ENCODE data around the gene R3HCC1L. TPM values are rescaled to one million over a fixed set of nuclear protein-coding genes. Genes with fewer than 3 reads are reported as not detected.

Gene R3HCC1L
- total RNA-seq, 4 donors from 2014 or later = 8.5 to 11.5 (median 11.0) TPM

DNA sequence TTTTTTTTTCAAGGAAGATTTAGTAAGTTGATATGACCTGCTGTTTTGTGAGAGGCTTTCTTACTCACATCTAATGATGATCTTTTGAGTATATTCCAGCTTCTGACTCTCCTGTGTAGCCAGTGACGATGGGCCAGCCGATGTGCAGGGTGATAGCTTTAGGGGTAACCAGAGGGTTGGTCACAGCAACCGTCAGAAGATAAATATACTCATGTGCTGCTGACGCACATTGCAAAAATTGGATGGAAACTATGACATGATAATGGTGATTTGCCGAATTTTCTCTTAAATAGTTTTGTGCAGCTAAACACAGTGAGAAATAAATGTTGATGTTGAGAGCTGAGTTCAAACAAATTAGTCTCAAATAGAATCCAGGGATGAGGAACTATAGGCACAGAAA is 29.5 kb downstream of the R3HCC1L start:
- no peak for TF ChIP-seq CTCF (IDR thresholded peaks at IDR 0.05)
- DNase-seq (ENCODE audit: low spot score) (no peak), ATAC-seq (ENCODE audit: low FRiP score) (no peak)

- no peak for DNase-seq (ENCODE audit: low spot score)
- no peak for ATAC-seq (ENCODE audit: low FRiP score)
- no peak for TF ChIP-seq CTCF (IDR thresholded peaks at IDR 0.05)
Measured at GRCh38 chr10:98167191-98167590, 32.7 kb downstream of the R3HCC1L start.

DNA sequence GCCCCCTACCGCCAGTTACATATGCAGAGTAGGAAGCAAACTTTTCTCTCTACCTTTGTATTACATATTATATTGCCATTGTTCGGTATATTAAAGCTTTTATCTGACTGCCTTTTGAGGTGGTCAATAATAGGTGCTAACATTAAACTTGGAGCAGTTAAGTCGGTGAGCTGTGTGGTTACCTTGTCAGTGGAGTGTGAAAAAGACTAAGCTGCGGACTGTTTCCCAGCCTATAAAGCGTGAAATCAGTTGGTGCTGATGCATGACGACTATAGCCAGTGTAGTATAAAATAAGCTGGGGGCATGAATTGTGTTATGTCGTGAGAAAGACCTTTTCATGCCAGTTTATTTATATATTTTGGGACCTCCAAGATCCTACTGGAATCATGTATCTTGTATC is 33.7 kb downstream of the R3HCC1L start:
- ATAC-seq (ENCODE audit: low FRiP score) = no peak

GRCh38 chr10:98168766-98169165 is 34.3 kb downstream of the R3HCC1L start:
- DNase-seq (ENCODE audit: low spot score) (no peak), ATAC-seq (ENCODE audit: low FRiP score) (no peak)
- TF ChIP-seq CTCF (IDR thresholded peaks at IDR 0.05) = no peak

More for the DNA sequence above, 33.7 kb downstream of the R3HCC1L start:
- no peak for DNase-seq (ENCODE audit: low spot score)
- TF ChIP-seq CTCF (IDR thresholded peaks at IDR 0.05) = no peak

GRCh38 chr10:98169379-98169778 is 34.9 kb downstream of the R3HCC1L start:
- no peak for TF ChIP-seq CTCF (IDR thresholded peaks at IDR 0.05)
- DNase-seq (ENCODE audit: low spot score) = no peak
- no peak for ATAC-seq (ENCODE audit: low FRiP score)

- no peak for ATAC-seq (ENCODE audit: low FRiP score)
Measured at GRCh38 chr10:98170249-98171117, 36.0 kb downstream of the R3HCC1L start.

More at GRCh38 chr10:98170249-98171117, 36.0 kb downstream of the R3HCC1L start:
- no peak for DNase-seq (ENCODE audit: low spot score)
- TF ChIP-seq CTCF (IDR thresholded peaks at IDR 0.05) = peak in 1 of 3 donors; percentile 28

All from omental fat pad (tissue), 4 donors.